Measurements from ENCODE around the gene NELFCD.

The NELFCD gene

DNA sequence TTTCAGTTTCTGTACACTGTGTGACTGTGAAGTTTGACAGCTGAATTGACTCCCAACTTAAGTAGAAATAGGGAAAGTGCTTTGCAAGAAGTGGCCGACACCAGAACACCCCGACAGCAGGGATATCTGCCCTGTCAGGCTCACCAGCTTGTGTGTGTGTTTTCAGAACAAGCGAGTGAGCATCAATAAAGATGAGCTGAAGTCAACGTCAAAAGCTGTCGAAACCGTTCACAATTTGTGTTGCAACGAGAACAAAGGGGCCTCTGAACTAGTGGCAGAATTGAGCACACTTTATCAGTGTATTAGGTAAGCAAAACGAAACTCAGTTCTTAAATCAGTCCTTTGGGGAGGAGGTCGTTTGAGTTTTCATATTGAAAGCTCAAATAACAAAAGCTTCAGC, 10.7 kb downstream of the NELFCD start:
- no peak for DNase-seq (ENCODE audit: low read depth)
- no peak overlapping the region for H3K4me3 ChIP-seq (ENCODE audit: low read depth, low read length)

DNA sequence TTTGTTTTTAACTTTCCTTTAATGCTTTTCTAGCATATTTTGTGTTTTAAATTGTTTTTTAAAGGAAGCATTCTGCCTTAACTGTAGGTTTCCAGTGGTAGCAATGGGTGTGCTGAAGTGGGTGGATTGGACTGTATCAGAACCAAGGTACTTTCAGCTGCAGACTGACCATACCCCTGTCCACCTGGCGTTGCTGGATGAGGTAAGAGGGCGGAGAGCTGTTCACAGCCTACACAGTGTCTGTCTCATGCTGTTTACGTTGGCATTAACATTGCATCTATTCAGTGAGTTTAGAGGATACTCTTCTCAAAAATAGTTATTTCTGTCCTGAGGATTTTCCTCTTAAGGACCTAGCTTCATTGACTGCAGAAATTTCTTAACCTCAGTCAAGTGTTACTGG, 11.9 kb downstream of the NELFCD start:
- no peak overlapping the region for H3K4me3 ChIP-seq (ENCODE audit: low read depth, low read length)
- no peak for DNase-seq (ENCODE audit: low read depth)

DNA sequence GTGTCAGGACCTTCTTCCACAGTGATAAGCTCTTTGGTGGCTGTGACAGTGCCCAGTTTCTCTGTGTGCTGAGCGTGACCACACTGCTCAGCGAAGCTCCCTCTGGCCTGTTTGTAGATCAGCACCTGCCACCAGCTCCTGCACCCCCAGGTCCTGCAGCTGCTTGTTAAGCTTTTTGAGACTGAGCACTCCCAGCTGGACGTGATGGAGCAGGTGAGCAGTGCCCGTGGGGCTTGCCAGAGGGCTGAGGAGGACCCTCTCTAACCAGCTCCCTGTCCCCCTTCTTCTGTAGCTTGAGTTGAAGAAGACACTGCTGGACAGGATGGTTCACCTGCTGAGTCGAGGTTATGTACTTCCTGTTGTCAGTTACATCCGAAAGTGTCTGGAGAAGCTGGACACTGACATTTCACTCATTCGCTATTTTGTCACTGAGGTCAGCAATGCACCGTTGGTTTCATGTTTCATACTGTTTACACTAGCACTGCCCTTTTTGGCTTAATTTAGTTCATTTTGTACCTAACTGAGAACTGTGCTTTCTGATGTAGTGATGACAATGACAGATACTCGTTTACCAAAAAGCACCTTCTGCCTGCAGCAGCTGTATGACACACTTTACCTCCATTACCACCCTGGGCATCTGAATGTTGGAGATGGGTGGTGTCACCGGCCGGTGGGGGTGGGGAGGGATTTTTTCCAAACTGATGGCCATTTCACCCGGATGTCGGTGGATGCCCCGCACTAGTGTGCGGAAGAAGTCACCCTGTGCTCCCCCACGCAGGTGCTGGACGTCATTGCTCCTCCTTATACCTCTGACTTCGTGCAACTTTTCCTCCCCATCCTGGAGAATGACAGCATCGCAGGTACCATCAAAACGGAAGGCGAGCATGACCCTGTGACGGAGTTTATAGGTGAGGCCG, 12.5 kb downstream of the NELFCD start:
- no peak for DNase-seq (ENCODE audit: low read depth)
- H3K4me3 ChIP-seq (ENCODE audit: low read depth, low read length): no peak overlapping the region

DNA sequence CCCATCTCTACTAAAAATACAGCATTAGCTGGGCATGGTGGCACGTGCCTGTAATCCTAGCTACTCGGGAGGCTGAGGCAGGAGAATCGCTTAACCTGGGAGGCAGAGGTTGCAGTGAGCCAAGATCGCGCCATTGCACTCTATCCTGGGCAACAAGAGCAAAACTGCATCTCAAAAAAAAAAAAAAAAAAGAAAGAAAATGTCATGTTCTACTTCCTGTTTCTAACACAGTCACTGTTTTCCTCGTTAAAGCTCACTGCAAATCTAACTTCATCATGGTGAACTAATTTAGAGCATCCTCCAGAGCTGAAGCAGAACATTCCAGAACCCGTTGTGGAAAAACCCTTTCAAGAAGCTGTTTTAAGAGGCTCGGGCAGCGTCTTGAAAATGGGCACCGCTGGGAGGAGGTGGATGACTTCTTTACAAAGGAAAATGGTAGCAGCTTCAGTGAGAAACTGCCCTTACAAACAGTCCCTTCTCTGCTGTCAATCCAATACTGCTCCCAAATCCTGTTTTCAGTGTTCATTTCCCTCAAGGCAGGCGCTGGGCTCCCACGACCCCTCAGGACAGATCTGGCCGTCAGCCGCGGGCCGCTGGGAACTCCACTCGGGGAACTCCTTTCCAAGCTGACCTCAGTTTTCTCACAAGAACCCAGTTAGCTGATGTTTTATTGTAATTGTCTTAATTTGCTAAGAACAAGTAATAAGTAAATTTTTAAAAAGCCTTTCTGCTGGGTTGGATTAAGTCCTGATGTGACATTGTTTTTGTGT, 13.5 kb downstream of the NELFCD start:
- H3K4me3 ChIP-seq (ENCODE audit: low read depth, low read length): no peak overlapping the region
- no peak for DNase-seq (ENCODE audit: low read depth)

DNA sequence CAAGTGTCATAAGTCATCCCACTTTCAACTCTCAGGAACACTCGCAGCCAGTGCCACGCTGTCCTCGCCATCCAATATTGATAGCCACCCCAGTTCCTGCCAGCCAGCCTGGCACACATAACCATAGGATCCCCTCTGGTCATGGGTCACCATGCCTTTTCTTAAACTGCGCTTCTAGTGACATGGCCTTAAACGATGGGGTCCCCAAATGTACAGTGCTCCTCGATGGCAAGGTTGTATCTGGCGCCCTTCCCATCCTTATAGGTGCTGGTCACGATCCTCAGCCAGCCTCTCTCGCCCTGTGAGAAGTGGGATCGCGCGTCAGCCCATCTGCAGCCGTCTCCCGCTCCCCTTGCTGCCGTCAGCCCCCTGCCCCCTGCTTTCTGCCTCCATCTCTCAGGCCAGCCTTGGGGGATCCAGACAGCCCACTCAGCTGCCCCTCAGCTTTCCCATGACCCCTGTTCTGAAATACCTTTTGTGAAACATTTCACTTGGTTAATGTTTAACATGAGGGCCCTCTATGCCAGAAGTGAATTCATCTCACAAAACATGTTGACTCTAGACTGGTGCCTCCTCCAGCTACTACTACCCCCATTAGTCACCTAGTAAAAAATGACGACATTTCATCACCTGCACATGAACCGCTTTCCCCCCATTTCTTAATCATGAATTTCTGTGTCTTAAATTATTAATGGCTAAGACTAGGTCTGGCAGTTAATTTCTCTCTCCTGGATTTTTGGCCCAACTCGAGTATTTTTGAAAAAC, 14.6 kb downstream of the NELFCD start:
- H3K4me3 ChIP-seq (ENCODE audit: low read depth, low read length): no peak overlapping the region
- DNase-seq (ENCODE audit: low read depth): no peak

DNA sequence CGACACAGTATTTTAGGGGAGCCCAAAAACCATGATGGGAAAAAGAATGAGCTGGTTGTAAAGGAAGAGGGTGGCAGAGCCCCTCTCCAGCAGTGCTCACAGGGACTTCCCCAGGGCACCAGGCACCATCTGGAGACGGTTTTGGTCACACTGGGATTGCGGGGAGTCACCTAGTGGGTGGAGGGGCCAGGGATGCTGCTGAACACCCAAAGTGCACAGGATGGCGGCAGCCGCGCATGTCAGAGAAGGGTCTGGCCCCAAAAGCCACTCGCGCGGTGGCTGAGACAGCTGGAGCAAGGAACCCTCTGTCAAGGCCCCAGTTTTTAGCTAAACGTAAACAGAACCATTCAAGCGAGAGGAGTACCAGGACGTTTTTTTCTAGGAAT, 15.2 kb downstream of the NELFCD start:
- no peak for DNase-seq (ENCODE audit: low read depth)
- no peak overlapping the region for H3K4me3 ChIP-seq (ENCODE audit: low read depth, low read length)

DNA sequence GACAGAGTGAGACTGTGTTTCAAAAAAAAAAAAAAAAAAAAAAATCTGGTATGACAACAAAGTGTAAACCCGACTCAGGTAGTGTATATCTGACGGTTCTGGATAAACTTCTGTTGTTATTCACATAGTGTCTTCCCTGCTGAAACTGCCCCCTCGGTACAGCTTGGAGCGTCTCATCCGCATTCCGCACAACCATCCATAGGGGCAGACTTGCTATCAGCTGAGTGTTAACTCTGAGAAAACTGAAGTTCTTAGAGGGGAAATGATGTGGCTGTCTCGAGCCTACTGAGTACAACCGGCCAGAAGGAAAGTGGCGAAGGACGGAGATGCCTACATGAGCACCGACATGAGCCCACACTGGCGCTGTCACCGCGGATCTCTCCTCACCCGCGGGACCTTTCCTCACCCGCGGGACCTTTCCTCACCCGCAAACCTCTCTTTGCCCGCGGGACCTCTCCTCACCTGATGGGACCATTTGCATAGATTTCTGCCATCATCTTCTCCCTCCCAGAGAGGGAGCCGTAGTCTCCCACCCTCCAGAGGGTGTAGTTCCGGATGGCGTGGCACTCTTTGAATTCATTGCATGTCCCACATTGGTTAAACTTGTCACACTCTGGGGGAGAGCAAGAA, 16.2 kb downstream of the NELFCD start:
- H3K4me3 ChIP-seq (ENCODE audit: low read depth, low read length): no peak overlapping the region
- no peak for DNase-seq (ENCODE audit: low read depth)

DNA sequence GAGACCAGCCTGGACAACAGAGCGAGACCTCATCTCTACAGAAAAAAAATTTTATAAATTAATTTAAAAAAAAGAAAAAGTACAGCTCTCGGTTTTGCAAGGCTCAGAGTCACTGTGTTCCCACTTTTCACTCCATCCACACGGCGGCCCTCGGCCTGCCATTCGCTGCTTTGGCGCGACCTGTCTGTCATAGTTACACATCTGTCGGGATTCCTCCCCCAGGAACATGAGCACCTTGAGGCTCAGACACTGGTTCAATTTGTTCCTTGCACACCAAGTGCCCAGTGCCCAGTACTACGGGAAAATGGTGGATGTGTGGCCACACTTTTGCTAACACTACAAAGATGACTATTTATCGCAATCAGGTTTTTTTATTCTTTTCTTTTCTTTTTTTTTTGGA, 17.6 kb downstream of the NELFCD start:
- no peak overlapping the region for H3K4me3 ChIP-seq (ENCODE audit: low read depth, low read length)
- no peak for DNase-seq (ENCODE audit: low read depth)

DNA sequence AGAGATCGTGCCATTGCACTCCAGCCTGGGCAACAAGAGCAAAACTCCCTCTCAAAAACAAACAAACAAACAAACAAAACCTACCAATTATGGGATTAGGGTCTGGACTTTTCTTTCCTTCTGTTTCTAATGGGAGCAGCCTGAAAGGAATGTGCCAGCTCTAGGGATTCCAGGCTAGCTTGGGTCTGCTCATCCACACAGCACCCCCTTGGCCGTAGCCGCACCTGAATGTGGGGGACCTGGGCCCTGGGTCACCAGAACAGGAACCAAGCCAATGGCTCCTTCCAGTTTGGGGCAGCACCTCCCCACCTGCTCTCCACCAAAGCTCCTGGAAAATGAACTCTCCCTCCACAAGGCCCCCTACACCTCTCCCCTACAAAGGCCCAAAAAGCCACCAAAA, 19.3 kb downstream of the NELFCD start:
- no peak overlapping the region for H3K4me3 ChIP-seq (ENCODE audit: low read depth, low read length)
- no peak for DNase-seq (ENCODE audit: low read depth)

DNA sequence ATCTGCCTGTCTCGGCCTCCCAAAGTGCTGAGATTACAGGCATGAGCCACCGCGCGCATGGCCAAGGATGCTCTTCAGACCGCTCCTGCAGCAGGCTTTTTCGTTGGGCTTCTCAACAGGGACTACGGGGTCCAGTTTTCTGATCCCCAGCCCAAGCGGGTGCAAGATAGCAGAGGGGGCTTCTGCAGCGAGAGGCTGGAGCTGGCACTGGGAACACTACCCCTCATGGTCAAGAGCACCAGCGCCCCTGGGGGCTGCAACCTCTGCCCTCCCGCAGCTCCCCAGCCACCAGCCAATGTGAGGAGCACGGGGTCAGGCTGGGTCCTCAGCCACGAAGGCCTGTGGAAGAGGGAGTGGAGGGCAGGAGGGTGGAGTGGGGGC, 20.0 kb downstream of the NELFCD start:
- DNase-seq (ENCODE audit: low read depth): no peak
- no peak overlapping the region for H3K4me3 ChIP-seq (ENCODE audit: low read depth, low read length)

DNA sequence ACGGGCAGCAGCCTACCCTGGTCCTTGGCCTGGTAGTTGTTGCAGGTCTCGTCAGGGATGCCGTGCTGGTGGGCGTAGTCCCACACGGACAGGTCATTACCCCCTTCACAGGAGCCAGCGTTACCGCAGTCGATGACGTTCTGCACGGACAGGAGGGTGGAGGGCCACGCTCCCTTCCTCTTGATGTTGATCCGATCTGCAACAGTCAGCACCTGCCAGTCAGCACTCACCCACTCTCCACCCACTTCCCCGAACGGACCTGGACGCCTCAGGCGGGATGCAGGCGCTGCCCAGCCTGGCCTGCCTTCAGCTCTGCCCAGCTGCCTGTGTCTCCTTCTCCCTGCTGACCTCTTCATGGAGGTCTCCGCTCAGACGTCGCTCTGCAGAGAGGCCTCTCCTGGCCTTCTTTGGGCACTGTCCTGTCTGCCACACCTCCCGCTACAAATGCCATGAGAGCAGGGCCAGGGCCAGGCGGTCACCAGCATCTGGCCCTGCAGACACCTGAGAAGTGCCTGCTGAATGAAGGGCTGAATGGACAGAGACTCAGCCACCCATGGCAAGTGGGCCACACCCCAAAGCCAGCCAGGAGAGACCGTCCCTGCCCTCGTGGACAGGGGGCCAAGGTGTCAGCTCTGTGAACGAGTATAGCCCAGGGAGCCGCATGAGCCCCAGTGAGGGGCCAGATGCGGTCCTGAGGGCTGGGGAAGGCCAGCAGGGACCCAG, 20.6 kb downstream of the NELFCD start:
- H3K4me3 ChIP-seq (ENCODE audit: low read depth, low read length): no peak overlapping the region
- no peak for DNase-seq (ENCODE audit: low read depth)

DNA sequence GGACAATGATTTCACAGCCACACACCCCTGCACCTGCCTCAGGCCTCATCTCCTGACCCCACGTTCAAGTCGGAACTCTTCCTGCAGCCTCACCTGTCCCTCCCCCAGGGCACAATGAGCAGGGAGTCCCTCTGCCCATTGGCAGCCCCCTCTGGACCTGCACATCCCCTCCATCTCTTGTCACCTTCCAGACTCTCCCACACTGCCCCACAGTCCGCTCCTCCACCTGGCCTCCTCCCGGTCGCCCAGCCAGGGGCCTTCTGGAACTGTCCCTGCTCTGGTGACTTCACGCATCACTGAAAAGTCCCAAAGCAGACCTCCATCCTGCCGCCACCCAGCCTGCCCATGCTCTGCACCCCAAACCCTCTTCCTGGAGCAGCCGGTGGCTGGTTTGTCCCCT, 21.3 kb downstream of the NELFCD start:
- no peak overlapping the region for H3K4me3 ChIP-seq (ENCODE audit: low read depth, low read length)
- no peak for DNase-seq (ENCODE audit: low read depth)

DNA sequence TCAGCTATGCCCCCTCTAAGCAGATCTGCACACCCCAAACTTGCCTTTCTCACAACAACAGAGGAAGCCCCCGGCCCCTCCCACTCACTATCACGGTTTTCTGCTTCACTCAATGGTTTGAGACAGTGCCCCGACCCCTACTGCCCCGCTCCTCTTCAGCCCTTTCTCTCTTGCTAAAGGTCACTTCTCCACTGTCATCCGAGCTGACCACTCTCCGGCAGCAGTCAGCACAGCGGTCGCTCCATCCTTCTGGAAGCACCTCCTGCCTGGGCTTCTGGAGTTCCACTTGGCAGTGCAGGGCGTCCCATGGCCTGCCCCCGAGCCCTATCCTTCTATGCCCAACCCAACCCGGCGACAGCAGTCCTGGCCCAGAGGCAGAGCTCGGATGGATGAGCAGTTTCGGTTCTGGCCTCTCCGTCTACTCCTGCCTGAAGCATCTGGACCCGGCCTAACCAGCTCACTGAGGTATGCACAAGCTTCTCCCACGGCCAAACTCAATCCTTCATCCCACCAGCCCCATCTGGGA, 21.9 kb downstream of the NELFCD start:
- H3K4me3 ChIP-seq (ENCODE audit: low read depth, low read length): no peak overlapping the region
- no peak for DNase-seq (ENCODE audit: low read depth)

DNA sequence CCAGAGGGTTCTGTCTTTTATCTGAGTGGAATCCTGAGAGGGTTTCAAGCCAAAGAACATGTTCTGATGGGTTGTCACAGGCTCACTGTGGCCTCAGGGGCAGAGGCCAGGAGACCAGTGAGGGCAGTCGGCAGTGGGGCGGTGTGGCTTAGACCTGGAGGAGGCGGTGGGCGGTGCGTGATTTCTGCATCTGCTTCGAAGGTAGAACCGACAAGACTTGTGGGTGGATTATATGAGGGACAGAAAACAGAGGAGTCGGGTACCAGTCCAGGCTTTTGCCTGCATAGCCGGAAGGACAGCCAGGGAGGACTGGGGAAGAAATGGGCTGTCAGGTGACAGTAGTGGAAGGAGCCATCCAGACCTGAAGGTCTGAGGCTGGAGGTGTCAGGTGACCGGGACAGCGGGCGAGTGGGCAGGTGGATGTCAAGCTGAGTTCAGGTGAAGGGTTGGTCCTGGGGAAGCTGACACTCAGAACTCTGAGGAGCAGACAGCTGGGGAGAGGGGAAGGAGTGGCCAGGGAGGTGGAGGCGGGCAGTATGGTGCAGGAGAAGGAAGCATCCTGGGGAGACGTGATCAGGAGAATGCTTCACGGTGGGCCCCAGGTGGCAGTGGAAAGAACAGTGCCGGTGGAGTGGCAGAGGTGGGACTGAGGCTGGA, 22.9 kb downstream of the NELFCD start:
- no peak for DNase-seq (ENCODE audit: low read depth)
- H3K4me3 ChIP-seq (ENCODE audit: low read depth, low read length): no peak overlapping the region

DNA sequence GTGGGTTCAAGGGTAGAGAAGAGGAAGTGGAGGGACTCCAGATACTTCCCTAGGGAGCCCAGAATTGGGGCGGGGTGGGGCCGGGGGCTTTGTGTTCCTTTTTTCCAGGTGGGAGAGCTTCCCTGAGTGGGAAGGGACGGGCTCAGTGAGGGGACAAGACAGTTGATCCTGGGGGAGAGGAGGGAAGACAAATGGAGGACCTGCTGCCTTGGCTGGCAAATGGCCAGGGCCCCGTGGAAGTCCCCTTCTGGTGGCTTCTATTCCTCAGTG, 23.4 kb downstream of the NELFCD start:
- no peak overlapping the region for H3K4me3 ChIP-seq (ENCODE audit: low read depth, low read length)
- no peak for DNase-seq (ENCODE audit: low read depth)

DNA sequence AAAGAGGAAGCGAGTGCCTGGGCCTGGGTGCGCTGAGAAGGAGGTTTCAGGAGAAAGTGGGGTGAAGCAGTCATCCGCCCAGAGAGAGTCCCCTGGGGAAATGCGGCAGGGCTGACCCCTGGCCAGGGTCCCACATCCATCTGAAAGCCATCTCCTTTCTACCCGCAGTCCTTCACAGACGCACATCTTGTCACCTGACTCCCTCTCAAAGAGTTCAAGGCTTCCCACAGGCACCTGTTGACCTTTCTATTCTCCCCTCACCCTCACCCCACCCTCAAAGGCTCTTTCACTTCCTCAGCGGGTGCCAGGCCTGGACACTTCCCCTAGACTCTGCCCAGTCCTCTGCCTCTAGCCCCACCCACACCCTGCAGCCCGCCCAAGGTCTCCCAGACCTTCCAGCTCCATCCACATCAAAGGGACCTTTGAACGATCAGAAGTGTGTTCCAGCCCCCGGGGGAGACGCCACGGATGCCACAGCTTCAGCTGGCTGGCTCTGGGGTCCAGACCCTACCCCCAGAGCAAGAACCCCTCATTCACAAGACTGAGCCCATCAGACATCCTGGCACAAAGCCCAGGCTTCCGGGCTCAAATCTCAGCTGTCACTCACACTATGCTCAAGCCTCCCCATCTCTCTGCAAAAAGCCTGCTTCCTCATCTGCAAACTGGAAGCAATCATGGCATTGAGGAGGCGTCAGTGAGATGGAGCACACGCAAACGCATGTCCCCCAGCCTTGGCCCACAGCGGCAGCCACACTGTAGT, 23.9 kb downstream of the NELFCD start:
- no peak overlapping the region for H3K4me3 ChIP-seq (ENCODE audit: low read depth, low read length)
- no peak for DNase-seq (ENCODE audit: low read depth)

DNA sequence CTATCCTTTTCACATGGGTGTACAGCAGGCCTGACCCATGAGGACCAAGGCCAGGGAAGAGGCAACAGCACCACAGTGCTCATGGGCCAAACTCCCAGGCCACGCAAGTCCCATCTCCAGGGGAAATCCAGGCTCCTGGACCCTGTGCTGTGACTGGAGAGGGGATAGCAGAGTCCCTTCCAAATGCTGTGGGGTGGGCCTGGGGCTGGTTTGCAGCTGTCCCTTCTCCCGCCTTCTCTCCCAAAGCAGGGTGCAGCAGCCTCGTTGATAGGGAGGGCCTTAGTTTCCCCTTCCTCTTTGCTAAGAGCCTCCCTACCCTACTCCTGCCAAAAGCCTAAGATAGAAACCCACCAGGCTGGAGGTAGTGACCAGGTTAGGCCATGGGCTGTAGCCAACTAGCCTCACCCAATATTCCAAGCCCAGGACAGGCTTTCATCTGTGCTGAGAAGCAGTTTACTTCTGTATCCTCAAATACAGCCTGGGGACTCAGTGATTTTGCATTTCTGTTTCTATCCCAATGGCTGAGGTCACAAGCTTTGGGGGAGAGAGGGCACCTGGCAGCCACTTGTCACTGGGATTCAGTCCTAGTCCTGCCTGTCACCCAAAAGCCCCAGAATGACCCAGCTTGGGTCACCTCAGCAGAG, 24.6 kb downstream of the NELFCD start:
- no peak for DNase-seq (ENCODE audit: low read depth)
- peak overlapping the region; percentile 66 for H3K4me3 ChIP-seq (ENCODE audit: low read depth, low read length)

All from skeletal muscle cell (primary cell).